NCI-H526 treated with DMSO at 0.1 percent for 48 hours (cell line): ENCODE data around the gene PACRG.
A peak's percentile ranks its signal among the peaks of the same experiment; 100 is the strongest.

ENCODE experiments used
- DNase-seq: peaks from one replicate; lab custom pipeline; 2025; lab: John Stamatoyannopoulos, UW

Gene PACRG

GRCh38 chr6:163243083-163243482, 515.3 kb downstream of the PACRG start:
- no peak for DNase-seq

GRCh38 chr6:163243692-163244589, 516.2 kb downstream of the PACRG start:
- DNase-seq, result no peak

DNA sequence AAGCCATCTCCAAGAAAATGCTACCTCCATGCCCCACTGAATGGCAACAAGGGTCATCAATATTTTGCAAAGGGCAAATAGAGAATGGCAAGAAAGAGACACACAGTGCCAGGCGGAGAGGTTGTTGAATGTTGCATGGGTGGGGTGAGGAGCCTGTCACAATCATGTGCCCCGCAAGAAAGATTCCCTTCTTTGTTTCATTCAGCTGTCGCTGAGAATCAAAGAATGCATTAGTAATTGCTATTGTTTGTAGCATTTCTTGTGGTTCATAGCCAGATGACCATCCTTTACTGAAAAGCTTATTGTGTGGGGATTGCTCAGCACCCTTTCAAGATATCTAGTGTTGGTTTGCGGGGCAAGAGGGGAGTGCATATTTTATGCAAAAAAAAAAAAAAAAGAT, 520.3 kb downstream of the PACRG start:
- DNase-seq, result no peak

DNA sequence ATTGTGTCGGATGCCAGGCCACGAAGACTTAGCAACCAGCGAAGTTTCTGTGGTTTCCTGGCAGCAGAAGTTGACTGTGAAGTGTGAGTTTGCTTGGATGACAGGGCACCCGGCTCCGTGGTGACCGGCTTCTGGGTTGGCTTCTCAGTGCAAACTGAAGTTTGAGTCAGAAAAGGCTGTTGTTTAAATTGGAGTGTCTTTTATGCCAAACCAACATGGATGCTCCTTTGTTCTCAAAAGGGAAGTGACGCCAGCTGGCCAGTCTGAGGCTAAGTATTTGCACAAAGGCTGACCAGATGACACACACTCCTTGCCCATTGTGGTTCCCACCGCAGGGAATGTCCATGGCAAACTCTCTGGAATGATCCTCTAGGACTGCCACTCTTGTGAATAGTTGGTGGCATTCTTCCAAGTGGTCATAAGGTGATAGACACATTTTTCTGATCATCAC, 521.9 kb downstream of the PACRG start:
- DNase-seq, result no peak

DNA sequence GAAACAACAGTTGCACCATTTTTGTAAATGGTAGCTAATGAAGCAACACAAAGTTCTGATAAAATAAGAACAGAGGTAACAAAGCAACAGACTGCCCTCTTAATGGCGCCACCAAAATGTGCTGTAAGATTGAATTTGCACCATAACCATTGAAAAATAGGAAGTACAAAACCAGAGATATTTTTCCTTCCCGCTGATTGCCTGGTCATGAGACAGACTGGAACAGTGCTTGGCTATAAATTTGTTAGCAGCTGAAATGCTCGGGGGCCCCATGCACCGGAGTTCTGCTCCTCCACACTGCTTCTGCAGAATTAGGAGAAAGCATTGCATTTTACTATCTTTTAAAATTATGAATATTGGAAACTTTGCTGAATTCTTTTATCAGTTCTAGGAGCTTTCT, 522.3 kb downstream of the PACRG start:
- no peak for DNase-seq

GRCh38 chr6:163252061-163252591, 524.4 kb downstream of the PACRG start:
- no peak for DNase-seq

GRCh38 chr6:163253556-163254213, 525.9 kb downstream of the PACRG start:
- DNase-seq, result no peak

DNA sequence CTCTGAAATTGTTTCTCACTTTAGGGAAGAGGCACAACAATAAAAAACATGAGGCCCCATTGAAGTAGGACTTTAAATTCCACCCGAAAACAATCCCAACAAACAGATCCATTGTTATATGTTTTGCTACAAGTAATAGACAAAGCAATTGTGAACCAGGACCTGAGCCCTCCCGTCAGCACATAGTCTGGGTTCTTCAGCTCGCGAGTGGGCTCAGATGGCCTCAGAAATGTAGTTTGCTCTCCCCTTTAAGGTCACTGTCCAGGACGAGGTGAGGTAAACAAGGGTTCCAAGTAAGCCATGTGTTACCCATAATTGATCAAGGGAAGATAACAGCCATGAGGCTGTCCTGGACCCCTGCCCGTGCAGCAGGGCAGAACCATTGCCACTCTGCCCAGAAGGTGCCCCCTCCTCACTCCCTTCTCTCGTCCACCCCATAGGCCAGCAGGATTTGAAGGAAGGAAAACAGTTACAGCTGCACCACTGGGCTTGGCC, 526.6 kb downstream of the PACRG start:
- no peak for DNase-seq

DNA sequence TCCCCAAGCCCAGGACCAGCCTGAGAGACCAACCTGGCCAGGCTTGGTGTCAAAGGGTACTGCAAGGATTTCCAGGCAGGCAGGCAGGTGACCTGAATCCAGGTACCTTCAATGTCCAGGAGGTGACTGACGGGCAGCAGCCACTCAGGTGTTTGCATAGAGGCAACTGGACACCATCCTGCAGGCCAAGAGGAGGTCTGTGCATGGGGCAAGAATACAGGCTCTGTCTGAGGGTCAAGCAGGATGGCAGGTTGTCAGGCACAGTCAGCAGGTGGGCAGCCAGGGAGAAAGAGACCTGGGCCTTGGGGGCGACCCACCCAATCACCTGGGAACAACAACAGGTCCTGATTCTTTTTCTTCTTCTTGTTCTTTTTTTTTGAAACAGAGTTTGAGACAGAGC, 527.5 kb downstream of the PACRG start:
- DNase-seq, result no peak

DNA sequence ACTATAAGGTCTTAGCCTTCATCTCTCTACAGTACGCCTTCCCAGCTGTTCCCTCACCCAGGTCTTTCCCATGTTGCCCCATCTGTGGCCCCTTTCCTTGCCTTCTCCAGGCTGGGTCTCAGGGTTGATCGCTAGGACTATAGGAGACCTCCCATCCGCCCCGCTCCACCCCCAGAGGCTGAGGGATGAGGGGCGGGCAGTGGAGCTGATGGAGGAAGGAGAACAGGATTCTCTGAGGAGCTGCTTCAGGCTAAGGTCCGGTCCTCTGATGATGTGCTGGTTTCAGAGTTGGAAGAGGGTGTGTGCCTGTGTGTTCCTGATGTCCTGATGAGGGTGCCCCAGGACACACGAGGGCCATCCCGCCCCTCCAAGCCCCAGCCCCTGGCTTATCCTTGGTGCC, 531.9 kb downstream of the PACRG start:
- no peak for DNase-seq

GRCh38 chr6:163260111-163260895, 532.5 kb downstream of the PACRG start:
- DNase-seq, result peak; percentile 72

- DNase-seq, result no peak
These were observed 533.1 kb downstream of the PACRG start for GRCh38 chr6:163260911-163261310.

GRCh38 chr6:163261361-163261760, 533.6 kb downstream of the PACRG start:
- DNase-seq, result no peak

- no peak for DNase-seq
These were observed 534.3 kb downstream of the PACRG start for GRCh38 chr6:163262080-163262479.

- DNase-seq, result no peak
These were observed 535.4 kb downstream of the PACRG start for GRCh38 chr6:163263196-163263595.

GRCh38 chr6:163263998-163264661, 536.4 kb downstream of the PACRG start:
- DNase-seq, result no peak

- no peak for DNase-seq
These were observed 536.9 kb downstream of the PACRG start for GRCh38 chr6:163264662-163265035.

DNA sequence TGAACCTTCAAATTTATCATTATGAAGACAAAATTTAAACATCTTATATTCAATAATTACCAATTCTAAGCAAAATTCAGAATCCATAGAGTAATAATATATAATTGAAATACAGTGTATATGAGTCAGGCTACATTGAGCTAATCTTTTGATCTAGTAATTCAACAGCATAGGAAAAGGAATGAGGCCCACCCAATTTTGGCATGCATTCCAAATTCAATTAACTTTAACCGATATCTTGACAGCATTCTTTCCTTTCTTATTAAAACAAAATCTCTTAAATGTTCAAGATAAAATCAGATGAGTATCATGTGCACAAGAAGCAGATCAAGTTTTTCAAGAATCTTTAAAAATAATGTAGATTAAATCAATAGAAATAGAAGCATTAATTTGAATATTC, 553.9 kb downstream of the PACRG start:
- no peak for DNase-seq

DNA sequence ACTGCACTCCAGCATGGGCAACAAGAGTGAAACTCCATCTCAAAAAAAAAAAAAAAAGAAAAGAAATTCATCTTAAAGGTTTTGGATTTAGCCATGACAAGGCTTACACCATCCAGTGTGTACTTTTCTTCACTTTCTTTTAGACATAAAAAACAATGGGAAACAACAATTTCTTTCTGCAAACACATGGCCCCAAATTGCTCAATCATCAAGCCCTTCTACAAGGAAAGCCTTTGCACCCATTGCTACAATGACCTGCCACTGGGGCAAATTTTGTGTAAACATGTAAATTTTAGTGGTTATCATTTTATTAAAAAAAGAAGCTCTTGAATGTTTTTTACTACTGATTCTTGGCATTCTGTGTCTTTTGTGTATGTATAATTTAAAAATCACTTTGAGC, 554.9 kb downstream of the PACRG start:
- no peak for DNase-seq

GRCh38 chr6:163284151-163284550, 556.4 kb downstream of the PACRG start:
- DNase-seq, result no peak

GRCh38 chr6:163285691-163286090, 557.9 kb downstream of the PACRG start:
- DNase-seq, result no peak

GRCh38 chr6:163287626-163288025, 559.9 kb downstream of the PACRG start:
- DNase-seq, result no peak
